Osteoblast (primary cell): ENCODE results near the gene CIZ1. TPM values are rescaled to one million over a fixed set of nuclear protein-coding genes. Genes with fewer than 3 reads are reported as not detected.

Source experiments
- DNase-seq: peaks from one replicate; pipeline ENCODE4 v3.0.0; 2011; ENCODE audit warnings: low spot score, mixed read lengths; ENCODE audit not compliant: insufficient read length; ENCODE audit errors: missing footprints
- H2AFZ ChIP-seq: 2 replicates; pipeline ENCODE4 v1.6.0; 2011; ENCODE audit warnings: mild to moderate bottlenecking, low read length
- H3K27ac ChIP-seq: 2 replicates; pipeline ENCODE4 v1.5.1; 2011; ENCODE audit warnings: mild to moderate bottlenecking, low read depth, low read length, moderate library complexity
- H3K27me3 ChIP-seq: 2 replicates; pipeline ENCODE4 v1.6.0; 2012; ENCODE audit warnings: mild to moderate bottlenecking, control low read depth, inconsistent platforms, low read length, moderate library complexity; ENCODE audit not compliant: insufficient read depth
- H3K36me3 ChIP-seq: 2 replicates; pipeline ENCODE4 v1.5.1; 2011; ENCODE audit warnings: mild to moderate bottlenecking, low read length, control low read depth, moderate library complexity; ENCODE audit not compliant: insufficient read depth
- H3K4me1 ChIP-seq: 2 replicates; pipeline ENCODE4 v1.5.1; 2011; ENCODE audit warnings: mild to moderate bottlenecking, low read length, control low read depth, moderate library complexity; ENCODE audit not compliant: insufficient read depth
- H3K4me2 ChIP-seq: 2 replicates; pipeline ENCODE4 v1.6.0; 2011; ENCODE audit warnings: mild to moderate bottlenecking, low read length; ENCODE audit not compliant: insufficient read depth
- H3K4me3 ChIP-seq: fragments of 200-600 bp; sonication (generic); 3 replicates; pipeline ENCODE4 v1.5.1; 2012; ENCODE audit warnings: mild to moderate bottlenecking, low read length, inconsistent platforms; ENCODE audit not compliant: insufficient read depth
- H3K79me2 ChIP-seq: 2 replicates; pipeline ENCODE4 v1.6.0; 2012; ENCODE audit warnings: mild to moderate bottlenecking, low read length, control low read depth, inconsistent platforms; ENCODE audit not compliant: insufficient read depth
- H3K9me3 ChIP-seq: 2 replicates; pipeline ENCODE4 v1.5.1; 2011; ENCODE audit warnings: low read depth, low read length, control low read depth
- H4K20me1 ChIP-seq: 2 replicates; pipeline ENCODE4 v1.6.0; 2012; ENCODE audit warnings: mild to moderate bottlenecking, low read length, control low read depth; ENCODE audit not compliant: insufficient read depth
- CTCF ChIP-seq: IDR thresholded peaks from 2 replicates; pipeline ENCODE4 v1.5.1; 2011; ENCODE audit warnings: mild to moderate bottlenecking, low read depth, low read length, moderate library complexity; ENCODE audit errors: extremely low read depth
- total RNA-seq: library from RNA; depleted of rRNA; stranded (reverse); fragments of >200 nt; gene quantifications from 2 replicates; pipeline ENCODE4 v1.2.3, GENCODE V29; 2012

The CIZ1 gene
- total RNA-seq: 33.7 and 40.1 TPM in 2 replicates

GRCh38 chr9:128191406-128192046 lies at the start of gene CIZ1:
CIZ1 (minus strand) TSS chr9:128191572; CDS start chr9:128190857, 715 bp downstream.
- TF ChIP-seq CTCF: peak; percentile 52
- Histone ChIP-seq H3K27me3 (no peaks in the 10 kb centered on the region), H2AFZ (peak within 1 kb of the TSS; percentile 84), H3K4me1 (peaks cover 9% of the 10 kb centered on the region), H3K36me3 (peaks cover 26% of the 10 kb centered on the region), H3K9me3 (no peaks in the 10 kb centered on the region), H3K4me3 (peak within 1 kb of the TSS; percentile 93), H3K79me2 (peaks cover 32% of the 10 kb centered on the region), H3K4me2 (peak within 1 kb of the TSS; percentile 85), H4K20me1 (peaks cover 3% of the 10 kb centered on the region), H3K27ac (peak within 1 kb of the TSS; percentile 56)
- peak; percentile 100 for DNase-seq

GRCh38 chr9:128233817-128234406 lies 42.5 kb upstream of the CIZ1 start:
- Histone ChIP-seq H4K20me1 (no peaks in the 10 kb centered on the region), H3K27ac (no peak overlapping the region), H3K9me3 (no peaks in the 10 kb centered on the region), H2AFZ (no peak overlapping the region), H3K36me3 (no peaks in the 10 kb centered on the region), H3K4me2 (no peak overlapping the region), H3K27me3 (peaks cover 6% of the 10 kb centered on the region), H3K4me1 (no peaks in the 10 kb centered on the region), H3K79me2 (no peaks in the 10 kb centered on the region), H3K4me3 (no peak overlapping the region)
- no peak for TF ChIP-seq CTCF
- no peak for DNase-seq

- no peak for DNase-seq
- Histone ChIP-seq H3K4me1 (no peaks in the 10 kb centered on the region), H4K20me1 (no peaks in the 10 kb centered on the region), H3K9me3 (no peaks in the 10 kb centered on the region), H3K79me2 (no peaks in the 10 kb centered on the region), H2AFZ (no peak overlapping the region), H3K4me2 (no peak overlapping the region), H3K4me3 (no peak overlapping the region), H3K27ac (no peak overlapping the region), H3K27me3 (peaks cover 6% of the 10 kb centered on the region), H3K36me3 (no peaks in the 10 kb centered on the region)
- no peak for TF ChIP-seq CTCF
Measured at GRCh38 chr9:128232528-128233428, 41.4 kb upstream of the CIZ1 start.
